PC-3 (cell line): ENCODE results near the gene TRAF1. TPM values are rescaled to one million over a fixed set of nuclear protein-coding genes. Genes with fewer than 3 reads are reported as not detected.

Source experiments
- ATAC-seq: fragments of 200-7000 bp; cut with Tn5 transposase; 2 replicates; pipeline ENCODE4 v1.9.1; 2020; ENCODE audit warnings: mild to moderate bottlenecking, moderate library complexity
- BruUV-seq: library from RNA; stranded (reverse); fragments of 400-500 nt; replicated peaks from 2 replicates; lab custom pipeline; 2021; lab: Mats Ljungman, UMichigan
- CTCF ChIA-PET: fragments of 300-600 bp; sonication (Branson Sonifier 250); formaldehyde crosslinking; loops from one replicate; lab custom pipeline; 2022; ENCODE audit warnings: antibody characterized with exemption; lab: Charles Lee
- POLR2A ChIA-PET: fragments of 300-600 bp; sonication (Branson Sonifier 250); formaldehyde crosslinking; loops from one replicate; lab custom pipeline; 2022; ENCODE audit warnings: antibody characterized with exemption; ENCODE audit not compliant: unreplicated experiment; lab: Charles Lee
- DNase-seq: peaks from one replicate; pipeline ENCODE4 v3.0.0-alpha.2; 2015
- H2AFZ ChIP-seq: fragments of 300-600 bp; sonication (generic); 2 replicates; pipeline ENCODE4 v1.6.0; 2016; ENCODE audit warnings: antibody characterized with exemption, low read length
- H3F3A ChIP-seq: fragments of 300-600 bp; sonication (generic); one replicate; pipeline ENCODE4 v1.6.0; 2017; ENCODE audit warnings: antibody characterized with exemption, low read length, control low read depth, mild to moderate bottlenecking; ENCODE audit not compliant: unreplicated experiment
- H3K27ac ChIP-seq: fragments of 300-600 bp; sonication (generic); 2 replicates; pipeline ENCODE4 v1.5.1; 2016; ENCODE audit warnings: mild to moderate bottlenecking, low read length
- H3K27me3 ChIP-seq: fragments of 300-600 bp; sonication (generic); 2 replicates; pipeline ENCODE4 v1.6.1; 2016; ENCODE audit warnings: low read length, mixed read lengths
- H3K36me3 ChIP-seq: fragments of 300-600 bp; sonication (generic); 2 replicates; pipeline ENCODE4 v1.6.1; 2016; ENCODE audit warnings: low read depth, mixed run types, low read length, mixed read lengths
- H3K4me1 ChIP-seq: fragments of 300-600 bp; sonication (generic); 2 replicates; pipeline ENCODE4 v1.5.1; 2016; ENCODE audit warnings: low read length; ENCODE audit not compliant: insufficient read depth
- H3K4me2 ChIP-seq: fragments of 300-600 bp; sonication (generic); 2 replicates; pipeline ENCODE4 v1.6.0; 2016; ENCODE audit warnings: low read length
- H3K4me3 ChIP-seq: fragments of 300-600 bp; sonication (generic); 2 replicates; pipeline ENCODE4 v1.5.1; 2016; ENCODE audit warnings: mild to moderate bottlenecking, low read length, mixed read lengths
- H3K79me2 ChIP-seq: fragments of 300-600 bp; sonication (generic); 2 replicates; pipeline ENCODE4 v1.6.1; 2017; ENCODE audit warnings: low read length, mixed read lengths
- H3K9ac ChIP-seq: fragments of 300-600 bp; sonication (generic); 2 replicates; pipeline ENCODE4 v1.6.0; 2016; ENCODE audit warnings: mild to moderate bottlenecking, low read length
- H3K9me2 ChIP-seq: fragments of 300-600 bp; sonication (generic); replicated peaks from 2 replicates; pipeline ENCODE4 v1.6.1; 2016; ENCODE audit warnings: mixed run types, low read length, mixed read lengths
- H3K9me3 ChIP-seq: fragments of 300-600 bp; sonication (generic); 2 replicates; pipeline ENCODE4 v1.6.1; 2016; ENCODE audit warnings: low read length, mixed read lengths
- H4K20me1 ChIP-seq: fragments of 300-600 bp; sonication (generic); 2 replicates; pipeline ENCODE4 v1.6.1; 2016; ENCODE audit warnings: low read length, mixed read lengths
- EZH2 ChIP-seq: fragments of 300-600 bp; sonication (generic); IDR thresholded peaks from one replicate; pipeline ENCODE4 v1.6.1; 2017; ENCODE audit warnings: antibody characterized with exemption, mild to moderate bottlenecking, low read length; ENCODE audit not compliant: unreplicated experiment
- EZH2phosphoT487 ChIP-seq: fragments of 300-600 bp; sonication (generic); IDR thresholded peaks from 2 replicates; pipeline ENCODE4 v1.6.1; 2018; ENCODE audit warnings: mild to moderate bottlenecking, antibody characterized with exemption, low read length, borderline replicate concordance
- intact Hi-C: fragments of 100-400 bp; cut with micrococcal nuclease; formaldehyde crosslinking; loops from 2 replicates; pipeline ENCODE4 v1.9.0; 2023
- total RNA-seq: library from RNA; depleted of rRNA; stranded (reverse); fragments of >200 nt; gene quantifications from 2 replicates; pipeline ENCODE4 v1.2.3, GENCODE V29; 2014
- TF ChIP-seq, protein P1 (sequence below): fragments of 300-600 bp; sonication (generic); conservative IDR thresholded peaks from 2 replicates; pipeline ENCODE4 v1.5.1; 2017; ENCODE audit warnings: antibody characterized with exemption, low read depth, mild to moderate bottlenecking, low read length

The TRAF1 gene
- total RNA-seq, 1 experiment from 2014 or later = 0.15 TPM

GRCh38 chr9:120856700-120857099, 69.9 kb downstream of the TRAF1 start:
- Histone ChIP-seq H3K4me2 (no peak overlapping the region), H3K27ac (no peak overlapping the region), H3K4me1 (no peaks in the 10 kb centered on the region), H3K9me2 (no peaks in the 10 kb centered on the region), H4K20me1 (no peaks in the 10 kb centered on the region), H3K27me3 (no peaks in the 10 kb centered on the region), H3K4me3 (no peak overlapping the region), H3K36me3 (peaks cover 9% of the 10 kb centered on the region; the same call in 1 of the 2 replicates), H3F3A (no peaks in the 10 kb centered on the region), H3K9ac (no peak overlapping the region), H3K79me2 (no peaks in the 10 kb centered on the region), H3K9me3 (no peaks in the 10 kb centered on the region), H2AFZ (no peak overlapping the region)
- TF ChIP-seq EZH2phosphoT487 (no peak), EZH2 (no peak)
- TF ChIP-seq, protein P1, sequence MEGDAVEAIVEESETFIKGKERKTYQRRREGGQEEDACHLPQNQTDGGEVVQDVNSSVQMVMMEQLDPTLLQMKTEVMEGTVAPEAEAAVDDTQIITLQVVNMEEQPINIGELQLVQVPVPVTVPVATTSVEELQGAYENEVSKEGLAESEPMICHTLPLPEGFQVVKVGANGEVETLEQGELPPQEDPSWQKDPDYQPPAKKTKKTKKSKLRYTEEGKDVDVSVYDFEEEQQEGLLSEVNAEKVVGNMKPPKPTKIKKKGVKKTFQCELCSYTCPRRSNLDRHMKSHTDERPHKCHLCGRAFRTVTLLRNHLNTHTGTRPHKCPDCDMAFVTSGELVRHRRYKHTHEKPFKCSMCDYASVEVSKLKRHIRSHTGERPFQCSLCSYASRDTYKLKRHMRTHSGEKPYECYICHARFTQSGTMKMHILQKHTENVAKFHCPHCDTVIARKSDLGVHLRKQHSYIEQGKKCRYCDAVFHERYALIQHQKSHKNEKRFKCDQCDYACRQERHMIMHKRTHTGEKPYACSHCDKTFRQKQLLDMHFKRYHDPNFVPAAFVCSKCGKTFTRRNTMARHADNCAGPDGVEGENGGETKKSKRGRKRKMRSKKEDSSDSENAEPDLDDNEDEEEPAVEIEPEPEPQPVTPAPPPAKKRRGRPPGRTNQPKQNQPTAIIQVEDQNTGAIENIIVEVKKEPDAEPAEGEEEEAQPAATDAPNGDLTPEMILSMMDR = no peak
- POLR2A ChIA-PET = no interaction called here
- intact Hi-C loops = no loop called here
- no peak for DNase-seq
- no TSS peak for BruUV-seq
- CTCF ChIA-PET = no interaction called here
- ATAC-seq = no peak

- no peaks in the 10 kb centered on the region for H3K9me3 ChIP-seq
- H3K27ac ChIP-seq = no peak overlapping the region
- DNase-seq (no peak), ATAC-seq (no peak)
- H2AFZ ChIP-seq = no peak overlapping the region
- H3K9me2 ChIP-seq = no peaks in the 10 kb centered on the region
- H3K27me3 ChIP-seq = no peaks in the 10 kb centered on the region
- ChIA-PET POLR2A (no interaction called here), CTCF (no interaction called here)
- intact Hi-C loops = no loop called here
- H3K4me1 ChIP-seq = no peaks in the 10 kb centered on the region
- no peak overlapping the region for H3K4me2 ChIP-seq
- BruUV-seq = no TSS peak
- H3F3A ChIP-seq = no peaks in the 10 kb centered on the region
- H3K36me3 ChIP-seq = peaks cover 9% of the 10 kb centered on the region; the same call in 1 of the 2 replicates
- no peak overlapping the region for H3K4me3 ChIP-seq
- TF ChIP-seq EZH2phosphoT487 (no peak), EZH2 (no peak)
- TF ChIP-seq, protein P1 = no peak
- no peaks in the 10 kb centered on the region for H3K79me2 ChIP-seq
- H4K20me1 ChIP-seq = no peaks in the 10 kb centered on the region
- H3K9ac ChIP-seq = no peak overlapping the region
Observed at GRCh38 chr9:120855827-120856670, 70.5 kb downstream of the TRAF1 start.

DNA sequence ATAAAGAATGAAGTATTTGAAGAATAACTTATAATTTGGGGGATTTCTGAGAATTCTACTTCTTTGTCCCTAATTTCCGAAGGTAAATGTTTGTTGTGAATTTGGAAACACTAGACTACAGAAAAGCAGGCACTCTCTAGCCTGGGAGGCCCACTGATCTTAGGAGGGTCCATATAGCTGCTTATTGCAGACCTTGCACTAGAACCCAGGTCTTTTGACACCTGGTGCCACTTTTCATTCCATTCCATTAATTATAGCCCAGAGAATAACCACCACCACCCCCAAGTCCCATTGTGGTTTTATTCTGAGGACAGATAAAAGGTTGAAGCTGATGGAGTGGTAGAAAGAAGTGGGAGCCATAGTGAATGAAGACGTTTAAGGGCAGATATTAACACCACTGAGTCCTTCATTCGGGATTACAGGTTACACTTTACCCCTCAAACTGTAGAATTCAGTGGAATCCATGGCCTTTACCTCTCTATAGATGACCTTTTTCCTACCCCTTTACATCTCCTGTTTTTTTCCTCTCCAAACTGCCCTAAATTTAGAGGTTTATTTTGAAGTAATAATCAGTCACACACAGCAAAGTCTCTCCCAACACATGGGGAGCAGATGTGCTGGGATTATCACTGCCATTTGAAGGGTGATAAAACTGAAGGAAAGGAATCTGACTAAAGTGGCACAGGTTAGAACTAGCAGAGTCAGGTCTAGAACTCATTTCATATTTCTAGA, 71.8 kb downstream of the TRAF1 start:
- Histone ChIP-seq H3K27me3 (no peaks in the 10 kb centered on the region), H3K4me1 (no peaks in the 10 kb centered on the region), H3K9ac (no peak overlapping the region), H3K9me3 (no peaks in the 10 kb centered on the region), H3F3A (no peaks in the 10 kb centered on the region), H3K27ac (no peak overlapping the region), H3K4me2 (no peak overlapping the region), H2AFZ (no peak overlapping the region), H3K4me3 (no peak overlapping the region), H3K79me2 (no peaks in the 10 kb centered on the region), H4K20me1 (no peaks in the 10 kb centered on the region), H3K9me2 (no peaks in the 10 kb centered on the region), H3K36me3 (0 out of 2 replicates have a peak, but pooled peaks cover 2% of the 10 kb centered on the region)
- ATAC-seq = no peak
- TF ChIP-seq EZH2 (no peak), EZH2phosphoT487 (no peak)
- TF ChIP-seq, protein P1 = no peak
- intact Hi-C loops = no loop called here
- ChIA-PET POLR2A (no interaction called here), CTCF (no interaction called here)
- BruUV-seq = no TSS peak
- no peak for DNase-seq
